H1 (cell line): ENCODE results near the gene ZNF283.

ENCODE experiments used
- JUN ChIP-seq: IDR thresholded peaks from 2 replicates; pipeline ENCODE4 v1.6.1; 2011; ENCODE audit warnings: low read depth, mild to moderate bottlenecking, improper control_type of control experiment, low read length
- JUND ChIP-seq: IDR thresholded peaks from 2 replicates; pipeline ENCODE4 v1.6.1; 2011; ENCODE audit warnings: mild to moderate bottlenecking, improper control_type of control experiment, low read length
- POLR2A ChIP-seq, 2 experiments: IDR thresholded peaks; 1 replicate in 1 of 2; 2 replicates in 1 of 2; pipeline ENCODE4 v1.6.1; 2011; ENCODE audit warnings: low read depth in 2 of 2, low read length in 2 of 2, mild to moderate bottlenecking in 2 of 2; ENCODE audit errors: control extremely low read depth in 1 of 2
- RXRA ChIP-seq: IDR thresholded peaks from 2 replicates; pipeline ENCODE4 v1.6.1; 2011; ENCODE audit warnings: low read depth, mild to moderate bottlenecking, low read length, moderate library complexity; ENCODE audit not compliant: insufficient read depth
- TF ChIP-seq, protein P1 (sequence below): IDR thresholded peaks from 2 replicates; pipeline ENCODE4 v1.6.1; 2012; ENCODE audit warnings: inconsistent platforms
- TF ChIP-seq, protein P2 (sequence below), 3 experiments: IDR thresholded peaks; 1 replicate in 2 of 3; 2 replicates in 1 of 3; pipeline versions ENCODE4 v1.5.1 to v1.6.1; 2011; ENCODE audit warnings: low read length in 3 of 3, mild to moderate bottlenecking in 3 of 3, inconsistent platforms in 2 of 3, low read depth in 1 of 3, moderate library complexity in 1 of 3; ENCODE audit not compliant: insufficient read depth in 1 of 3; ENCODE audit errors: control extremely low read depth in 1 of 3

DNA sequence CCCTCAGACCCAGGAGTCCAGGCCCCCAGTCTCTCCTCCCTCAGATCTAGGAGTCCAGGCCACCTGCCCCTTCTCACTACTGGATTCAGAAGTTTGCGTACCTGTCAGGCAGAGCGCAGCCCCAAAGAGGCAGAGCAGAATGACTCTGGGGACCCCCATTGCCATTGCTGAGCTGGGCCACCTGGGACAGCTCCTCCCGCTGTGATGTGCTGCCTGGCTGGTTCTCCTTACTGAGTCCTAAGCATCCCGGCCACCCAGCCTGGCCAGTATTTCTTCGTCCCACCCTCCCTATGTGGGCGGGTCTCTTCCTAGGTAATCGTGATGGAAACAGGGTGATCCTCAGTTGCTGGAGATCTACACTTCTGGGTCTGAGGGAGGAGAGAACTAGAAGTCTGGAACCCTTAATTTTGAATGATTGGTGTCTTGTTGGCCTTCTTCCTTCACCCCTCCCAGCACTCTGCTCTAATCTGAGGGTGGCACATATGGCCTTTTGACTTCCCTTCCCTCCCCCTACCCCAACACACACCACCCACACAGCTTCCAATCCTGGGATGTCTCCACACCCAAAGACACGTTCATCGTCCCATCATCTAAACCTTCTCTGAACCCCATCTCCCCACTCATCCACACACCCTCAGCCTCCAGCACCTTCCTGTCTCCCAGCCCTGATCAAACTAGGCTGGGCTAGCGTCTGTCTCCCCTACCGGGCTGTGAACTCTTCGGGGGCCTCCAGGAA lies 24.7 kb upstream of the ZNF283 start, which contains the start of gene LYPD5:
- no peak for TF ChIP-seq RXRA
- TF ChIP-seq JUND = no peak
- TF ChIP-seq, protein P1, sequence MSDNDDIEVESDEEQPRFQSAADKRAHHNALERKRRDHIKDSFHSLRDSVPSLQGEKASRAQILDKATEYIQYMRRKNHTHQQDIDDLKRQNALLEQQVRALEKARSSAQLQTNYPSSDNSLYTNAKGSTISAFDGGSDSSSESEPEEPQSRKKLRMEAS = no peak
- no peak for TF ChIP-seq JUN
- TF ChIP-seq, protein P2, sequence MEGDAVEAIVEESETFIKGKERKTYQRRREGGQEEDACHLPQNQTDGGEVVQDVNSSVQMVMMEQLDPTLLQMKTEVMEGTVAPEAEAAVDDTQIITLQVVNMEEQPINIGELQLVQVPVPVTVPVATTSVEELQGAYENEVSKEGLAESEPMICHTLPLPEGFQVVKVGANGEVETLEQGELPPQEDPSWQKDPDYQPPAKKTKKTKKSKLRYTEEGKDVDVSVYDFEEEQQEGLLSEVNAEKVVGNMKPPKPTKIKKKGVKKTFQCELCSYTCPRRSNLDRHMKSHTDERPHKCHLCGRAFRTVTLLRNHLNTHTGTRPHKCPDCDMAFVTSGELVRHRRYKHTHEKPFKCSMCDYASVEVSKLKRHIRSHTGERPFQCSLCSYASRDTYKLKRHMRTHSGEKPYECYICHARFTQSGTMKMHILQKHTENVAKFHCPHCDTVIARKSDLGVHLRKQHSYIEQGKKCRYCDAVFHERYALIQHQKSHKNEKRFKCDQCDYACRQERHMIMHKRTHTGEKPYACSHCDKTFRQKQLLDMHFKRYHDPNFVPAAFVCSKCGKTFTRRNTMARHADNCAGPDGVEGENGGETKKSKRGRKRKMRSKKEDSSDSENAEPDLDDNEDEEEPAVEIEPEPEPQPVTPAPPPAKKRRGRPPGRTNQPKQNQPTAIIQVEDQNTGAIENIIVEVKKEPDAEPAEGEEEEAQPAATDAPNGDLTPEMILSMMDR (IDR thresholded peaks at IDR 0.05; ENCODE audit: control extremely low read depth in 1 of 3, insufficient read depth in 1 of 3, low read depth in 1 of 3, low read length in 3 of 3) = no peak
- TF ChIP-seq POLR2A (IDR thresholded peaks at IDR 0.05; ENCODE audit: control extremely low read depth in 1 of 2, low read depth in 2 of 2, low read length in 2 of 2) = no peak
